HG03025 (cell line): ENCODE data around the gene CD99.
"Not testable (repeated sequence)": the region's sequence is repeated elsewhere in the genome, so short reads cannot be mapped to it uniquely, and the experiment has no call there.

Experiments used
- ATAC-seq: cut with Tn5 transposase; IDR thresholded peaks from one replicate; pipeline ENCODE4 v1.9.1; 2021; ENCODE audit warnings: mild to moderate bottlenecking, moderate library complexity; ENCODE audit not compliant: unreplicated experiment, low FRiP score

Gene CD99

DNA sequence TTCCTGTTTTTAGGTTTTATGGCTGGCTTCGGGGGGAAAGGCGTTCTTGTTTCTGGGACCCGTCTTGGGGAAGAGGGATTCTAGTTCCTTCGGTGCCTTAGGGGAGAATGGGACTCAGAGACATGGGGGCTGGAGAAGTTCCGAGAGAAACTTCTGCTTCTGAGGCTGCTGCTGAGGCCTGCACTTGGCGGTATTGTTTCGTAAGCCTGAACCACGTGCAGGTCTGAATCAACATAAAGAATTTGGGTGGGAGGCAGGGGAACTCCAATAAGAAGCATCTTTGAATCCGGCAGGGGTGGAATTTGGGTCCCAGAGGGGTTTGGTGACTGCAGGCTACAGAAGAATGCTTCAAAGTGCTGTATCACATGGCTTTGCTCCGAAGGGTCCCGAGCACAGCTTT lies 75.8 kb downstream of the CD99 start:
- ATAC-seq = no peak

DNA sequence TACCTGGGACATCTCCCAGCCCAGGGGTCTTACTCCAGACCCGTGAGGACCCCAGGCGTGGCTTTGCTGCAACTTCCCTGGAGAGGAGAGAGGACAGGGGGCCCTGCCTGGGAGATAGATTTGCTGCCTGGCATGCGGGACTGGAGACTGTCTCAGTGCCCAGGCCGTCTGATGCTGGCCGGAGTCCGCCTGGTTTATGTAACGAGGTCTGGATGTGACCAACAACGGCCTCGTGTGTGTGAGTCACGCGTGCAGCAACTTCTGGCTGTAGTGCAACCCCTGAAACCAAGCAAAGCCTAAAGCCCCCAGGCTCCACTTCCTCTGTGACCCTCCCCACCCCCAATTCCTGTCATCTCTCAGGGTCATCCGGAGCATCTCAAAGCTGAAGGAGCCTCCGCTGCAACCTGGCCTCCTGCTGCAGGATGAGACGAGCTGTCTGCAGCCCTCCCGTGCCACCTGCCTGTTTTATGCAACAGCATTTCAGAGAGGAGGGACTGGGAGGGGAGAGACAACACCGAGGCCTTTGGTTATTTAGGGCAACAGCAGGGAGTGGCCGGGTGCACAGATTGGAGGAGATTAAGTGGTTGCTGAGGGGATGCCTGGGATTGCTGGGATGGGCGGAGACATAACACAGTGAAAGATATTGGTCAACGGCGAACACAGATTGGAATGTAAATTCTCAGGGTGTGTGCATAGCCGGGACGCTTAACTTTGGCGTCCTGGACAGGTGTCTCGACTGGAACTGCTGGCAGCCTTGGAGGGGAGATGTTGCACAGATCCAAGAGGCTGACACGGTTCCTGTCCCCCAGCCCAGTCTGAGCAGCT lies 76.7 kb downstream of the CD99 start:
- no peak for ATAC-seq

DNA sequence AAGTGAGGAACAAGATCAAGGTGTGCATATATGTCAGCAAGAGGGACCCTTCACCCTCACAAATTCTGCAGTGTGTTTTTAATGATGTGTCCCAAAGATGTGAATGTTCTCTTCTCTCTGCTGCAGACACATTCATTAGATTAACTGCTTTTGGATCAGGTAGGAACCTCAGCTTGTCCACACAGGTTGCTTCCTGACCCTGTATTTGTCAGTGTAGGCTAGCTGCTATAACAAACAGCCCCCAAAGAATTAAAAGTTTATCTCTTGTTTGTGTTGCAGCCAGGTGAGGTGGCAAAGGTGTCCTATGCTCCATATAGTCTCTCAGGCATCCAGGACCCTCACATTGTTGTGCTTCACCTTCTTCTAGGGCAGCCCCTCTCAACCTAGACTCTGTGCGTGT lies 78.5 kb downstream of the CD99 start:
- ATAC-seq = no peak

DNA sequence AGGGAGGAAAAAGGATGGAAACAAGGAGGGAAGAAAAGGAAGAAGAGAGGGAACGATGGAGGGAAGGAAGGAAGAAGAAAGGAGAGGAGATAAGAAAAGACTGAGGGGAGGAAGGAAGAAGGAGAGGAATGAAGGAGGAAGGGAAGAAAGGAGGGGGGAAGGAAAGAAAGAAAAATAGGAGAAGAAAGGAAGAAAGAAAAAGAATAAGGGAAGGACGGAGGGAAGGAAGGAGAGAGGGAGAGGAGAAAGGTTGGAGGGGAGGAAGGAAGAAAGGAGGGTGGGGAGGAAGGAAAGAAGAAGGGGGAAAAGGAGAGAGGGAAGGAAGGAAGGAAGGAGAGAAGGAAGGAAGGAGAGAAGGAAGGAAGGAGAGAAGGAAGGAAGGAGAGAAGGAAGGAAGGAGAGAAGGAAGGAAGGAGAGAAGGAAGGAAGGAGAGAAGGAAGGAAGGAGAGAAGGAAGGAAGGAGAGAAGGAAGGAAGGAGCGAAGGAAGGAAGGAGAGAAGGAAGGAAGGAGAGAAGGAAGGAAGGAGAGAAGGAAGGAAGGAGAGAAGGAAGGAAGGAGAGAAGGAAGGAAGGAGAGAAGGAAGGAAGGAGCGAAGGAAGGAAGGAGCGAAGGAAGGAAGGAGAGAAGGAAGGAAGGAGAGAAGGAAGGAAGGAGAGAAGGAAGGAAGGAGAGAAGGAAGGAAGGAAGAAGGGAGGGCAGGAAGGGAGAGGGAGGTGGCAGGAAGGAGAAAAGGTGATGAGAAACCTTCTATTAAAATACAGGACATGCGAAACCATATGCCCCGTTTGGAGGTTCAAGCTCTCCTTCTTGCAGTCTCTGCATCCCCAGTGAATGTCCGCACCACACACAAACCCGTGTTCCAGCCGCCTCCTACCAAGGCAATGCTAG lies 82.3 kb downstream of the CD99 start:
- not testable (repeated sequence) for ATAC-seq

DNA sequence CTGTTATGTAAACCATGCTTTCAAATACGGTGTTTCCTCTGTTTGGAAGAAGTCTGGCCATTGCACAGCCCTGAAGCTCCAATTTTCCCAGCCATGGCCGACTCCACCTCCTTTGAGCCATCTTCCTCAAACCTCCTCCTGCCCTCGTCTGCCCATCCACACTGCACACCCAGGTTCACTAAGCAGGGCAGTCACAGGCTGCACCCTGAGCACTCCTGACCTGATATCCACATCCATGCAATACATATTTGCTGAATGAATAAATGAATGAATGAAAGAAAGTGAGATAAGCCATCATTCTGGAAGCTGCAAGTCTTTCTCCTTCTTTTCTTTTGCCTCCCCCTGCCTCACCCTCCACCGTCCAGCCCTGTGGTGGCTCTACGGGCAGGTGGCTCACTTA lies 83.0 kb downstream of the CD99 start:
- ATAC-seq = no peak

DNA sequence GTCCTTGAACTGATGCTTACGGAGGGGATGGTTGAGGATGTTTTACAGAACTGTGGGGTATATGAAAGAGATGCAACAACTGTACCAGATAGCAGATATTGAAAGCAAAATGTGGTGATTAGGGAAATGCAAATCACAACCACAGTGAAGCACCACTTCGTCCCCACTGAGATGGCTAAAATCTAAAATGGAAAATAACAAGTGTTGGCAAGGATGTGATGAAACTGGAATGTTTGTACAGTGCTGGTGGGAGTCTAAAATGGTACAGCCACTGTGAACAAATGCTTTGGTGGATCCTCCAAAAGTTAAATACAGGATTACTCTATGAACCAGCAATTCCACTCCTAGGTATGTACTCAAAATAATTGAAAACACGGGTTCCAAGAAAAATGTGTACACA lies 83.7 kb downstream of the CD99 start:
- no peak for ATAC-seq

DNA sequence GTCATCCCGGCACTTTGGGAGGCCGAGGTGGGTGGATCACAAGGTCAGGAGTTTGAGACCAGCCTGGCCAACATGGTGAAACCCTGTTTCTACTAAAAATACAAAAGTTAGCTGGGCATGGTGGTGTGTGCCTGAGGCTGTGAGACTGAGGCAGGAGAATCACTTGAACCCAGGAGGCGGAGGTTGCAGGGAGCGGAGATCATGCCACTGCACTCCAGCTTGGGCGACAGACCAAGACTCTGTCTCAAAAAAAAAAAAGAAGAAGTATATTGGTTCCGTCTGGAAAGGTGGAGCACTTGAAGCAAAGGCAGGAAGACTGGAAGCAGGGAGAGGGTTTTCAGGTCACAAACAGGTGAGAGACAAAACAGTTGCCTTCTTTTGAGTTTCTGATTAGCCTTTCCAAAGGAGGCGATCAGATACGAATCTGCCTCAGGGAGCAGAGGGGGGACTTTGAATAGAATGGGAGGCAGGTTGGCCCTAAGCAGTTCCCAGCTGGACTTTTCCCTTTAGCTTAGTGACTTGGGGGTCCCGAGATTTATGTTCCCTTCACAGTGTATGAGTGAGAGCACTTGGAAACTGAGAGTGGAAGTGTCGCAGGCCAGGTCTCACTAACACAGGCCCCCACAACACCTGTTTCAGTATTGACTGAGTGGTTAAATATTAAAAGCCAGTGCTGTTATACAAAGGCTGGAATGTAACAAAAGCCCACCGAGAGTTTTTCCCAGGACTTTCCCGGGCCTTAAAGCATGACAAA lies 89.6 kb downstream of the CD99 start:
- ATAC-seq = not testable (repeated sequence)

DNA sequence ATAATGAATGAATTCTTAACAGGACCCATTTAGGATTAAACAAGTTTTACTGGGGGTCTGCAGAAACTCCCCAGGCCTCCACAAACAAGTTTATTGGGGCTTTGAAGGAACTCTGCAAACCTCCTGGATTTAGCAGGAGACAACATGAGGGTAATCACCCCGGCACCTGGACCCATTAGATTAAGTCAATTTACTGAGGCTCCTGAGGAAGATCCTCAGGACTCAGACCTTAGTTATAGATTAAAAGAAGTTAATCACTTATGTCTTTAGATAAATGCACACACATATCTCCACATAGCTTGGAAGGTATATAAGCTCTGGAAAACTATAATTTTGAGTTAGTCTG lies 90.1 kb downstream of the CD99 start:
- no peak for ATAC-seq

DNA sequence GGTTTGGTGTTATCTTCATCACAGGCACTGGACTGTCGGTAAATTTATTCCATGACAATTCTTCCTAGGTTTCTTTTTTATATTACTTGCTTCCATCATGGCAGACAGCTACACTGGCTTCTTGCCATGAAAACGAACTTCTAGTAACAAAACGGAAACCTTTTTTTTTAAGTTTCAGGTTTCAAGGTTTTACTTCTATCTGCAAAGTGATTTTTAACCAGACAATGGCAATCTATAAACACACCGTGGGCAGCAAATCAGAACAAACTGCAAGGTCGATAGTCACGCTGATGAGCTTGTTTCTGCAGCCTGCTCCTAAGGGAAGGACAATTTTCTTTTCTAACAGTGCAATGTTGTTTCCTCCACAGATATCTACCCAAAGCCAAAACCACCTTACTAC lies 90.6 kb downstream of the CD99 start:
- no peak for ATAC-seq

DNA sequence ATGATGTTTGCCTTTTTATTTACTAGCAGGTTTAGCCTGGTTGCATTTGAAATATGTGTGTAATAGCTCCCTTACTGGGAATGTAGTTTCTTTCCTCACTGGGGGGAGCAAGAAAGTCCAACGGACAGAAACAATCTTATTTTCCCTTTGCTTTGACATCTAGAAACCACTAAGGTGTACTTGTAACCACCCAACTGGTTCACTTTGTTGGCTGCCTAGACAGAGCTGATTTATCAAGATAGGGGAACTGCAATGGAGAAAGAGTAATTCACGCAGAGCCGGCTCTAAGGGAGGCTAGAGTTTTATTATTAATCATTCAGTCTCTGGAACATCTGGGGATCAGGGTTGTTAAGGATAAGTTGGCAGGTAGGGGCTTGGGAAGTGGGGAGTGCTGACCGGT lies 91.1 kb downstream of the CD99 start:
- no peak for ATAC-seq

DNA sequence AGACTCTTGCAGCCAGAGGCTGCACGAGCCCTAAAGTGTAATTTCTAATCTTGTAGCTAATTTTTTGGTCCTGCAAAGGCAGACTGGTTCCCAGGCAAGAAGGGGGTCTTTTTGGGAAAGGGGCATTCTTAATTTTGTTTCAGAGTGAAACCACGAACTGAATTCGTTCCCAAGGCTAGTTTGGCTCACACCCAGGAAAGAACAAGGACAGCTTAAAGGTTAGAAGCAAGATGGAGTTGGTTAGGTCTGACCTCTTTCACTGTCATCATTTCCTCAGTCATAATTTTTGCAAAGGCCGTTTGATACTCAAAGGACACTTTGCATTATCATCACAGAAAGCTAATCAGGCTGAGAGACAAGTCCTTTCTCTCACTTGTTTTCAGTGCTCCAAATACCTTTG lies 91.7 kb downstream of the CD99 start:
- ATAC-seq = no peak

DNA sequence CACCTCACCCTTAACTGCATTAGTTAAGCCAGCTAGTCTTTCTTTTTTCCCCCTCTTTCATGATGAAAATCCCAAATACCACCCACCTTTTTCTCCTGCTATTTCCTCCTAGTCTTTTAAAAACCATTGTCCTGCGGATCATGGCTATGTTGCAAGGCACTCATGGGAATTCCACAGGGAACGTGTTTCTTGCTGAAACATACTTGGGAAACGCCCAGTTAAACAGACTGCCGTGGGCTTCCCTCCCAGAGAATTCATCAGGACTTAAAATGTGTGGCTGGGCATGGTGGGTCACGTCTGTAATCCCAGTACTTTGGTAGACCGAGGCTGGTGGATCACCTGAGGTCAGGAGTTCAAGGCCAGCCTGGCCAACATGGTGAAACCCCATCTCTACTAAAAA lies 92.9 kb downstream of the CD99 start:
- no peak for ATAC-seq

DNA sequence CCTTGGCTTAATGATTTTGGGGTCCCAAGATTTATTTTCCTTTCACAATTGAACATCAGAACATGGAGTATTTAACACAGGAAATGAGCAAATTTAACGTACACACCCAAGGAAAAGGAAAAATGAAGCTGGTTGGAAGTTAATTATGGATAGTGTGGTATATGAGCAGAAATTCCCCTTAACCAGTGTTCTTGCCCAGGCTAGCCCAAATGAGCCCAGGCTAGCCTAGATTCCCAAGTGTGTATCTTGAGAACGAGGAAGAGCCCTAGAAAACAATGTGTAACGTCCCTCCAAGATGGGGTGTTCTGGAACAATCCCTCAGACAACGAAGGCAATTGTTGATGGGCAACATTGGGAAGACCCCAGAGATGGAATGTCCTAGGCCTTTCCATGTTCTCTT lies 94.4 kb downstream of the CD99 start:
- no peak for ATAC-seq

DNA sequence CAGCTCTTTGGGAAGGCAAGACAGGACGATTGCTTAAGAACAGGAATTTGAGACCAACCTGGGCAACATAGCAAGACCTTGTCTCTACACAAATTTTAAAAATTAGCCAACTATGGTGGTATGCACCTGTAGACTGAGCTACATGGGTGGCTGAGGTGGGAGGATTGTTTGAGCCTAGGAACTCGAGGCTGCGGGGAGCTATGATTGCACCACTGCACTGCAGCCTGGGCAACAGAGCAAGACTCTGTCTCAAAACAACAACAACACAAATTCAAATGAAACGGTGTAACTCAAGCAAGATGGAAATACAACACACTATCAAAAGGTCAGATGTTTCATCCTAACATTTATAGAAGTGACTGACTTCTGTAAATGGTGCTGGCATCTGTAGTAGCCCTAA lies 97.9 kb downstream of the CD99 start:
- ATAC-seq = no peak

DNA sequence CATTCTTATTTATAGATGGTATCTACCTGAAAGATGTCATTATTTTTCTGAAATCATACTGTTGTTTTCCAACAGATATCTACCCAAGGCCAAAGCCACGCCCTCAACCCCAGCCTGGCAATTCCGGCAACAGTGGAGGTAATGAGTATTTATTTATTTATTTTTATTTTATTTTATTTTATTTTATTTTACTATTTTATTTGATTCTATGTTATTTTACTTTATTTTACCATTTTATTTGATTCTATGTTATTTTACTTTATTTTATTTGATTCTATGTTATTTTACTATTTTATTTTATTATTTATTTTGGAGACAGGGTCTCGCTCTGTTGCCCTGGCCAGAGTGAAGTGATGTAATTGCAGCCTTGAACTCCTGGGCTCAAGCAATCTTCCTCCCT lies 98.5 kb downstream of the CD99 start:
- no peak for ATAC-seq
